ENCODE results near the gene BLNK.
"Not testable (repeated sequence)": the region's sequence is repeated elsewhere in the genome, so short reads cannot be mapped to it uniquely, and the experiment has no call there.

BLNK gene

GRCh38 chr10:96271016-96271815 is at the start of gene BLNK:
BLNK (minus strand) TSS chr10:96271569; CDS start chr10:96271398, 171 bp downstream.
- no peak for DNase-seq

- no peak for DNase-seq
Observed at GRCh38 chr10:96319754-96320474, 48.5 kb upstream of the BLNK start.

- DNase-seq = no peak
Observed at GRCh38 chr10:96317067-96317833, 45.9 kb upstream of the BLNK start.

GRCh38 chr10:96313344-96313743 is 42.0 kb upstream of the BLNK start:
- DNase-seq = no peak

- no peak for DNase-seq
Observed at GRCh38 chr10:96311180-96311715, 39.9 kb upstream of the BLNK start.

GRCh38 chr10:96310321-96310669 is 38.9 kb upstream of the BLNK start:
- DNase-seq = no peak

- no peak for DNase-seq
Observed at GRCh38 chr10:96309628-96310320, 38.4 kb upstream of the BLNK start.

GRCh38 chr10:96308854-96309253 is 37.5 kb upstream of the BLNK start:
- DNase-seq = not testable (repeated sequence)

GRCh38 chr10:96306516-96306915 is 35.1 kb upstream of the BLNK start:
- peak; percentile 12 for DNase-seq

GRCh38 chr10:96305019-96305418 is 33.6 kb upstream of the BLNK start:
- DNase-seq = no peak

GRCh38 chr10:96304230-96304629 is 32.9 kb upstream of the BLNK start, which contains the start of gene DNTT:
DNTT (plus strand) TSS chr10:96304434; CDS start chr10:96304498, 64 bp downstream.
- DNase-seq = no peak

- DNase-seq = no peak
Observed at GRCh38 chr10:96301616-96302015, 30.2 kb upstream of the BLNK start.

GRCh38 chr10:96299383-96299782 is 28.0 kb upstream of the BLNK start:
- no peak for DNase-seq

GRCh38 chr10:96298362-96298761 is 27.0 kb upstream of the BLNK start:
- DNase-seq = no peak

- DNase-seq = no peak
Observed at GRCh38 chr10:96297486-96297885, 26.1 kb upstream of the BLNK start.

GRCh38 chr10:96295475-96295874 is 24.1 kb upstream of the BLNK start:
- DNase-seq = no peak

GRCh38 chr10:96292971-96293920 is 21.9 kb upstream of the BLNK start:
- DNase-seq = peak; percentile 21

GRCh38 chr10:96290368-96291133 is 19.2 kb upstream of the BLNK start:
- no peak for DNase-seq

- DNase-seq = no peak
Observed at GRCh38 chr10:96289218-96289910, 18.0 kb upstream of the BLNK start.

- DNase-seq = no peak
Observed at GRCh38 chr10:96288151-96288621, 16.8 kb upstream of the BLNK start.
